Measurements from ENCODE around the gene MTAP.

The MTAP gene

GRCh38 chr9:21974343-21974721, 171.9 kb downstream of the MTAP start:
- Histone ChIP-seq H2AFZ (ENCODE audit: low read depth, low read length) (no peak overlapping the region), H4K20me1 (ENCODE audit: insufficient read depth, low read length) (no peaks in the 10 kb centered on the region), H3K4me3 (ENCODE audit: low read length) (no peak overlapping the region), H3K27ac (ENCODE audit: low read length) (no peak overlapping the region), H3K9ac (ENCODE audit: low read length) (no peak overlapping the region), H3K27me3 (ENCODE audit: low read depth, low read length) (no peaks in the 10 kb centered on the region), H3K9me3 (ENCODE audit: insufficient read depth, low read length) (no peaks in the 10 kb centered on the region), H3K4me2 (ENCODE audit: low read length) (no peak overlapping the region), H3K79me2 (ENCODE audit: low read length) (no peaks in the 10 kb centered on the region), H3K36me3 (replicated peaks; ENCODE audit: low read depth, low read length) (no peaks in the 10 kb centered on the region), H3K4me1 (ENCODE audit: low read length) (no peaks in the 10 kb centered on the region)
- no peak for TF ChIP-seq EZH2phosphoT487 (IDR thresholded peaks at IDR 0.05; ENCODE audit: low read depth)
- no peak for TF ChIP-seq CTCF (IDR thresholded peaks at IDR 0.05; ENCODE audit: low read depth, low read length)

GRCh38 chr9:21974722-21975409, 172.4 kb downstream of the MTAP start:
- Histone ChIP-seq H3K4me1 (ENCODE audit: low read length) (no peaks in the 10 kb centered on the region), H3K36me3 (replicated peaks; ENCODE audit: low read depth, low read length) (no peaks in the 10 kb centered on the region), H3K4me3 (ENCODE audit: low read length) (no peak overlapping the region), H3K79me2 (ENCODE audit: low read length) (no peaks in the 10 kb centered on the region), H3K9ac (ENCODE audit: low read length) (no peak overlapping the region), H3K27ac (ENCODE audit: low read length) (no peak overlapping the region), H4K20me1 (ENCODE audit: insufficient read depth, low read length) (no peaks in the 10 kb centered on the region), H2AFZ (ENCODE audit: low read depth, low read length) (no peak overlapping the region), H3K27me3 (ENCODE audit: low read depth, low read length) (no peaks in the 10 kb centered on the region), H3K4me2 (ENCODE audit: low read length) (no peak overlapping the region), H3K9me3 (ENCODE audit: insufficient read depth, low read length) (no peaks in the 10 kb centered on the region)
- no peak for TF ChIP-seq CTCF (IDR thresholded peaks at IDR 0.05; ENCODE audit: low read depth, low read length)
- TF ChIP-seq EZH2phosphoT487 (IDR thresholded peaks at IDR 0.05; ENCODE audit: low read depth): no peak

DNA sequence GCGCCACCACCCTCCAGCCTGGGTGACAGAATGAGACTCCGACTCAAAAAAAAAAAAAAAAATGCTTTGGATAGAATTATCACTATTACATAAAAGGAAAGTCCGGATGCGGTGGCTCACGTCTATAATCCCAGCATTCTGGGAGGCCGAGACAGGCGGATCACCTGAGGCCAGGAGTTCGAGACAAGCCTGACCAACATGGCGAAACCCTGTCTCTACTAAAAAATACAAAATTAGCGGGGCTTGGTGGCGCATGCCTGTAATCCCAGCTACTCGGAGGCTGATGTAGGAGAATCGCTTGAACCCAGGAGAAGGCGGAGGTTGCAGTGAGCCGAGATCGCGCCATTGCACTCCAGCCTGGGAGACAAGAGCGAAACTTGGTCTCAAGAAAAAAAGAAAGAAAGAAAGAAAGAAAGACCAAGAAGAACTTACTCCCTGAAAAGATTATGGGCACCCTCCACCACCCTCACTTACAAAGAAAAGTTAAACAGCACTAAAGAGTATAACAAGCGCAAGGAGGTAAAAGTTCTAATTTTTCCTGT, 174.0 kb downstream of the MTAP start:
- Histone ChIP-seq H3K36me3 (replicated peaks; ENCODE audit: low read depth, low read length) (no peaks in the 10 kb centered on the region), H3K4me1 (ENCODE audit: low read length) (no peaks in the 10 kb centered on the region), H3K79me2 (ENCODE audit: low read length) (no peaks in the 10 kb centered on the region), H3K4me2 (ENCODE audit: low read length) (no peak overlapping the region), H3K27me3 (ENCODE audit: low read depth, low read length) (no peaks in the 10 kb centered on the region), H4K20me1 (ENCODE audit: insufficient read depth, low read length) (no peaks in the 10 kb centered on the region), H3K9ac (ENCODE audit: low read length) (no peak overlapping the region), H2AFZ (ENCODE audit: low read depth, low read length) (no peak overlapping the region), H3K4me3 (ENCODE audit: low read length) (no peak overlapping the region), H3K9me3 (ENCODE audit: insufficient read depth, low read length) (no peaks in the 10 kb centered on the region), H3K27ac (ENCODE audit: low read length) (no peak overlapping the region)
- TF ChIP-seq CTCF (IDR thresholded peaks at IDR 0.05; ENCODE audit: low read depth, low read length) (no peak), EZH2phosphoT487 (IDR thresholded peaks at IDR 0.05; ENCODE audit: low read depth) (no peak)

DNA sequence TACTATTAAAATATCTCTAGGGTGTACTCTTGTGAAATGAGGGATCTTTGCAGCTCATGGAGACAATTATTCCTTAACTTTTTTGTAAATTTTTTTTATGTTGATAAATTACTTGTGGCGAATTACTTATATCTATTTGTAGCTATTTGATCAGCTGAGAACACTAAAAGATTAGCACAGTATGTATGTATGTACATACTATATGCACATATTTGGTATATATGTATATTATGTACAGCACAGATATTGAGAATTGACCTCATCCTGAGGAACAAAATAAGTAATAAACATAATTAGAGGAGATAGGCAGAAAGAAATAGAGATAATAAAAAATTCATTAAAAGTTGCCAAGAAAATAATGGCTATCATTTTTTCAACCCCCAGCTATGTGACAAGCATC, 180.0 kb downstream of the MTAP start:
- Histone ChIP-seq H3K9ac (ENCODE audit: low read length) (no peak overlapping the region), H3K4me3 (ENCODE audit: low read length) (no peak overlapping the region), H3K79me2 (ENCODE audit: low read length) (no peaks in the 10 kb centered on the region), H3K9me3 (ENCODE audit: insufficient read depth, low read length) (no peaks in the 10 kb centered on the region), H3K4me1 (ENCODE audit: low read length) (no peaks in the 10 kb centered on the region), H4K20me1 (ENCODE audit: insufficient read depth, low read length) (no peaks in the 10 kb centered on the region), H3K27ac (ENCODE audit: low read length) (no peak overlapping the region), H3K36me3 (replicated peaks; ENCODE audit: low read depth, low read length) (no peaks in the 10 kb centered on the region), H2AFZ (ENCODE audit: low read depth, low read length) (no peak overlapping the region), H3K4me2 (ENCODE audit: low read length) (no peak overlapping the region), H3K27me3 (ENCODE audit: low read depth, low read length) (no peaks in the 10 kb centered on the region)
- TF ChIP-seq CTCF (IDR thresholded peaks at IDR 0.05; ENCODE audit: low read depth, low read length) (no peak), EZH2phosphoT487 (IDR thresholded peaks at IDR 0.05; ENCODE audit: low read depth) (no peak)
